ENCODE data around the gene TTL. TPM values are rescaled to one million over a fixed set of nuclear protein-coding genes. Genes with fewer than 3 reads are reported as not detected.
A peak's percentile ranks its signal among the peaks of the same experiment; 100 is the strongest.

Gene TTL
- total and polyA plus RNA-seq, 2 of the 13 experiments (the other 11 are each of a cell fraction or from before 2014, with no cell fraction given): 19.0 to 59.8 TPM

DNA sequence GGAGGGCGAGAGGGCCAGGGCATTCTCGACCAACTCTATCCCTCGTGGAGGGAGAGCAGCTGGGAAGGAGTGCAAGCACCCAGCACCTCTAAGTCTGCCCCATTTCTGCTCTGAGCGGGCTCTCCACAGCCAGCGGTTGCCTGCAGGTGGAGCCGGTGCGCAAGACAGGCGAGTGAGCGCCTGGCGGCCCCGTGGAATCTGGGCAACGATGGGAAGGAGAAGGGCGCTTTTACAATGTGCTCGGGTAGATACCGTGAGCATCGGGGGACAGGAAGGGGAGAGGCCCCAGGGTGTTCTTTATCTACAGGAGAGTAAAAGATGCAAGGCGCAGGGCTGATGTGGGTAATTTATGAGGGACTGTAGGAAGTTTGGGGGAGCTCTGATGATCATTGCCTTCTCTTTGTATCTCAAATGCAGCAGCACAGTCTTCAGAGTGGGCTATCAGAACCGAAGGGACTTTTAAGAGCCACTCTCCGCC is 867 bp upstream of the TTL start (continued):
- no peak for TF ChIP-seq ZBTB34 (CRISPR knock-in tag; IDR thresholded peaks at IDR 0.05)
- TF ChIP-seq HCFC1 (IDR thresholded peaks at IDR 0.05; ENCODE audit: low read depth, low read length): no peak
- TF ChIP-seq ZNF781 (CRISPR knock-in tag; IDR thresholded peaks at IDR 0.05; ENCODE audit: borderline replicate concordance, not compliant biosample characterization): peak; percentile 73
- TF ChIP-seq NR2F2 (IDR thresholded peaks at IDR 0.05; ENCODE audit: borderline replicate concordance, low read depth): no peak
- 0 out of 2 replicates have a peak, but pooled peaks have one; percentile 13 for TF ChIP-seq ZFP37 (CRISPR knock-in tag; IDR thresholded peaks at IDR 0.05; ENCODE audit: borderline replicate concordance)
- TF ChIP-seq JUND (CRISPR knock-in tag; IDR thresholded peaks at IDR 0.05): no peak
- TF ChIP-seq RORA (CRISPR knock-in tag; IDR thresholded peaks at IDR 0.05): no peak
- TF ChIP-seq CEBPZ (IDR thresholded peaks at IDR 0.05; ENCODE audit: low read length): no peak
- peak; percentile 53; the same call in 1 of the 2 replicates for TF ChIP-seq ARID4A (CRISPR knock-in tag; IDR thresholded peaks at IDR 0.05; ENCODE audit: borderline replicate concordance)
- TF ChIP-seq ZNF383 (CRISPR knock-in tag; IDR thresholded peaks at IDR 0.05; ENCODE audit: borderline replicate concordance): 0 out of 2 replicates have a peak, but pooled peaks have one; percentile 79
- no peak for TF ChIP-seq ZZZ3 (CRISPR knock-in tag; IDR thresholded peaks at IDR 0.05; ENCODE audit: borderline replicate concordance)
- no peak; the same call in 1 of the 2 replicates for TF ChIP-seq ZNF230 (CRISPR knock-in tag; IDR thresholded peaks at IDR 0.05)
- no peak for TF ChIP-seq EP300 (IDR thresholded peaks at IDR 0.05; ENCODE audit: low read depth in 2 of 2, low read length in 2 of 2)
- TF ChIP-seq EP300 (CRISPR knock-in tag; IDR thresholded peaks at IDR 0.05; ENCODE audit: borderline replicate concordance): no peak
- TF ChIP-seq CC2D1A (CRISPR knock-in tag; IDR thresholded peaks at IDR 0.05): no peak
- no peak for TF ChIP-seq ATF4 (CRISPR knock-in tag; IDR thresholded peaks at IDR 0.05)
